Stimulated activated CD4-positive, alpha-beta T cell treated with anti-CD3 and anti-CD28 coated beads, Interleukin-1b, Interleukin-23, amount 100 ng/mL, for 24 hours (primary cell): ENCODE measurements around the gene SPECC1.
"Not testable (repeated sequence)": the region's sequence is repeated elsewhere in the genome, so short reads cannot be mapped to it uniquely, and the experiment has no call there.

Experiments
- DNase-seq, 4 experiments: peaks; one replicate each; pipeline ENCODE4 v3.0.0-alpha.2; 2020; ENCODE audit warnings: low read depth in 4 of 4, low spot score in 1 of 4

The SPECC1 gene

GRCh38 chr17:20009052-20009301 lies 182 bp upstream of the SPECC1 start:
- DNase-seq, result peak in 1 of 4 experiments; percentile 72

GRCh38 chr17:20010099-20010863 lies 1.1 kb downstream of the SPECC1 start:
- DNase-seq, result no peak

- DNase-seq, result no peak
These were observed 1.8 kb downstream of the SPECC1 start for GRCh38 chr17:20010936-20011335.

DNA sequence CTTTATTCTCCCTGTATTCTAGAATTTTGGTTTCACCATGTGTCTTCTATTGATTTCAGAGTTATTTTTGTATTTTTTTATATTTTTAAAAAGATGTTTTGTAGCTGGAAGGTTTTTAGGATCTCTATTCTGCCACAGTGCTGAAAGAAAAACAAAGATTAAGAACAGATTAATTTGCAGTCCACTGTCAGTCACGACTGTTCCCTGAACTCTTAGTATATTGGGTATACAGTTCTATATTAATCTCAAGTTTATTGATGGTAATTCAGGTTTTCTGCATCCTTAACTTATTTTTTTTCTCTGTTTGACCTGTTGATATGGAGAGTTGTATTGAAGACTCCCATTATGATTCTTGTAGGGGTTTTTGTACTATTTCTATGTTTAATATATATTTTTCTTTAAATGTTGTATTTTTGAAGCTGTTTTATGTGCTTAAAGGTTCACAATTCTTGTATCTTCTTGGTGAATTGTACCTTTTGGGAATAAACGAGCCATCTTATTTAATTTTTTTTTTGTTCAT lies 2.9 kb downstream of the SPECC1 start:
- DNase-seq, result no peak

GRCh38 chr17:20016475-20016992 lies 7.4 kb downstream of the SPECC1 start:
- not testable (repeated sequence) for DNase-seq

DNA sequence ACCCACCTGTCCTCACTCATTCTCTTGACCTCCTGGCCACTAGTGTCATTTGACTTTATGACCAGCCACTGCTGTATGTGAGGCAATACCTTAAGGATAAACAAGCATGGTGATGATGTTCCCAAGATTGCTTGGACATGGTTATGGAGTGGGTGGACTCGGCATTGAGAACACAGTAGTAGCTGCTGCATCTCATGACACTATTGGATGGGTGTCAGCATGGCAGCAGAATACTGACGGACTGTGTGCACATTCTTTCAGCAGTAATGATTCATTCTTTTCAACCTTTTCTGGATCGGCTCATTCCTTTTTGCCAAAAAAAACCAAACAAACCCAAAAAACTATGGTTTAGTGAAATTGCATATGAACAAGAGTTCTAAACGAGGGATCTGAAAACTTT lies 13.5 kb downstream of the SPECC1 start:
- no peak for DNase-seq

GRCh38 chr17:20026960-20027359 lies 17.8 kb downstream of the SPECC1 start:
- no peak for DNase-seq

DNA sequence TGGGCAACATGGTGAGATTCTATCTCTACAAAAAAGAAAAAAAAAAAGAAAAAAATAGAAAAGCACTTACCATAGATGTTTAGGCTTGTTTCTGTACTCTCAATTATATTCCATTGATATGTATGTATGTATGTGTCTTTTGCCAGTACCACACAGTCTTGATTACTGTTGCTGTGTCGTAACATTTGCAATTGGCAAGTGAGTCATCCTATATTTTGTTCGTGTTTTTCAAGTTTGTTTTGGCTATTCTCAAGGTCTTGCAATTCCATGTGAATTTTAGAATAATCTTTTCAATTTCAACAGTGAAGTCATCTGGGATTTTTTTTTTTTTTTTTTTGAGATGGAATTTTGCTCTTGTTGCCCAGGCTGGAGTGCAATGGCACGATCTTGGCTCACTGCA lies 19.3 kb downstream of the SPECC1 start:
- no peak for DNase-seq

DNA sequence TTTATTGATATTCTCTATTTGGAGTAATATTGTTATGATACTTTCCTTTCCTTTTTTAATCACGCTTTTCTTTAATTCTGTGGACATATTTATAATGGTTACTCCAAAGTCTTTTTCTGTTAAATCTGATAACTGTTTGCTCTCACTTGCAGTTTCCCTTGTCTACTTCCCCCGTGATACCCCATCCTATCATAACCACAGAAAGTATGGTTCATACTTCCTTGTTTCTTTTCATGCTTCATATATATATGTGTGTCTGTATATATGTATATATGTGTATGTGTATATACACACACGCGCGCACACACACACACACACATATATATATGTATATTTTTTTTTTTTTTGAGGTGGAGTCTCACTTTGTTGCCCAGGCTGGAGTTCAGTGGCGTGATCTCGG lies 23.5 kb downstream of the SPECC1 start:
- no peak for DNase-seq

DNA sequence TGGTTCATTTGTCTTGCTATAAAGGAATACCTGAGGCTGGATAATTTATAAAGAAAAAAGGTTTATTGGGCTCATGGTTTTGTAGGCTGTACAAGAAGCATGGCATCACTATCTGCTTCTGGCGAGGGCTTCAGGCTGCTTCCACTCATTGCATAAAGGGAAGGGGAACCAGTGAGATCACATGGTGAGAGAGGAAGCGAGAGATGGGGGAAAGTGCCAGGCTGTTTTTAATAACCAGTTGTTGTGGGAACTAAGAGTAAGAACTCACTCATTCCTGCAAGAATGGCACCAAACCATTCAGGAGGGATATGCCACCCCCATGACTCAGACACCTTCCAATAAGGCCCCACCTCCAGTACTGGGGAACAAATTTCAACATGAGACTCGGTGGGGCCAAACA lies 24.3 kb downstream of the SPECC1 start:
- DNase-seq, result no peak

GRCh38 chr17:20035501-20035900 lies 26.3 kb downstream of the SPECC1 start:
- DNase-seq, result no peak

DNA sequence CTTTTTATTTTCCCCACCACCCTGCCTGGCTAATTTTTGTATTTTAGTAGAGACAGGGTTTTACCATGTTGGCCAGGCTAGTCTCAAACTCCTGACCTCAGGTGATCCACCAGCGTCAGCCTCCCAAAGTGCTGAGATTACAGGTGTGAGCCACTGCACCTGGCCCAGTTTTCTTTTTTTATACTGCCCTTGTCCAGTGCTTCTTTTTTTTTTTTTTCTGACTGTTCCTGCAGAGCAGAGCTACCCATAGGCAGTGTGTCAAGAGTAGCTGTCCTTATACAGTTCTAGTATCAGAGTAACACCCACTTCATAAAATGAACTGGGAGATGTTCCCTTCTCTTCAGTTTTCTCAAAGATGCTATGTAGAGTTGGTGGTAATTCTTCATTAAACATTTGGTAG lies 28.1 kb downstream of the SPECC1 start:
- not testable (repeated sequence) for DNase-seq

DNA sequence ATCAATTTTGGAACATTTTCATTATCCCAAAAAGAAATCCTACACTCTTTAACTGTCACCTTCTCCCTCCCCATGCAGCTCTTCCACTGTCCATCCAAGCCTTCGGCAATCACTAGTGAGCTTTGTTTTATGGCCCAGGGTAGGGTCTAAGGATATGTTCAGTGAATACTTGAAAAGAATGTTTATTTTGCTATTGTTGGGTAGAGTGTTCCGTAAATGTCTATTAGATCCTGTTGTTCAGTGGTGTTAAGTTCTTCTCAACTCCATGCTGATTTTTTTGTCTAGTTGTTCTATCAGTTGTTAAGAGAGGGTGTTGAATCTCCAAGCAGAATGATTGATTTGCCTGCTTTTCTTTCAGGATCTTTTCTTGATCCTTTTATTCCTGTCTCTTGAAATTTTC lies 29.9 kb downstream of the SPECC1 start:
- no peak for DNase-seq

GRCh38 chr17:20040216-20040615 lies 31.1 kb downstream of the SPECC1 start:
- DNase-seq, result no peak

DNA sequence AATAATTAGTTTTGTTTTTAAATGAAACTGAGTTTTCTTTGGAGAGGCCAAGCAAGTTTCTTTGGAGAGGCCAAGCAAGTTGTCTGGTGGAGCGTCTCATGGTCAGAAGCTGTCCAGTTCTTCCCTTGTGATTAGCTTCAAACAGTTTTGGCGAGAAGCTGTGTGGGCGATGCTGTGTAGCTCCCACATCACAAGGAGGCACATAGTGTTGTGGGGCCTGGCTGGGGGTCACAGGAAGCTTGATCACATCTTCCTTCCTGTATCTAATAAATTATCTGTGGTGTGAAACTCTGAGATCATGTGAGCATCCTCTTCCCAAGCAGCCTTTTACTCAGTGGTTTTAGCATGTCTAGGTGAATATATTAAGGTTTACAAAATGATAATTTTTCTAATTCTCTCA lies 33.9 kb downstream of the SPECC1 start:
- DNase-seq, result no peak

DNA sequence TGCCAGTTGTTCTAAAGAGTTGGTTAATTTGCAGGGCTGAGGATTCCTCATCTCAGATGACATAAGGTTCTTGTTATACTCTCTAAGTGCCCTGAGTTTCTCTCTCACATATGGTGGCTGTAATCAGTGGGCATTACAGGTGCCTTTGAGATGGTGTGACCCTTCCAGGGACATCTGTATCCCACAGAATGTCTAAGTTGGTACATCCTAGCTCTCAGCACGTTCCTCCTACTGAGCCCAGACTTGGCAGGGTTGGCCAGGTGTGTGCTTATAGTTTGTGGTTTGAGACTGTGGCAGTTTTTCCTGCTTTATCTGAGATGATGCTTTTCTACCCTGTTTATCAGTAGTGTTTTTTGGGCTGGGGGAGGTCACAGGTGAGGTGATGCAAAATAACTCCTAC lies 36.3 kb downstream of the SPECC1 start:
- DNase-seq, result no peak

GRCh38 chr17:20046629-20047028 lies 37.5 kb downstream of the SPECC1 start:
- DNase-seq, result no peak

GRCh38 chr17:20051624-20052023 lies 42.5 kb downstream of the SPECC1 start:
- no peak for DNase-seq

DNA sequence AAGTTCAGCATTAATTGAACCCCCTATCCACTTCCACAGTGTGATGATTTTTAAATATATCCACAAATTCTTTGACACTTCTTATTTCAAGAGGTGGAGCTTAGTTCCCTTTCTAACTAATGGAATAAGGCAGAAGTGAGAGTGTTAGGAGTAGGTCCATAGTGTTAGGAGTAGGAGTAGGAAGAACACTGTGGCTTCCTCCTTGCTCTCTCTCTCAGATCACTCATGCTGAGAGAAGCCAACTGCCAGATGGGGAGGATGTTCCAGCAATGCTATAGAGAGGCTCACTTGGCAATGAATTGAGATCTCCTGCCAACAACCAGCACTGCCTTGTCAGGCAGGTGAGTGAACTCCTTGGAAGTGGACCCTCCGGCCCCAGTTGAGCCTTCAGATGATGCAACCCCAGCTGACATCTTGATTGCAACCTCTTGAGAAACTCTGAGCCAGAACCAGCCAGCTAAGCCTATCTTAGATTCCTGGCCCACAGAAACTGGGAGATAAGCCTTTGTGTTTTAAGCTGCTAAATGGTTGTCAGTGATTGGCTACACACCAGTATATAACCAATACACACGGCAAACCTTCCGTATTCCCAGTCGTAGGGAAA lies 44.3 kb downstream of the SPECC1 start:
- no peak for DNase-seq

- DNase-seq, result no peak
These were observed 50.6 kb downstream of the SPECC1 start for GRCh38 chr17:20059728-20060188.

GRCh38 chr17:20063665-20064648 lies 54.8 kb downstream of the SPECC1 start:
- no peak for DNase-seq
